HG02623 (cell line): ENCODE measurements around the gene ZNF689.

Experiments
- ATAC-seq: cut with Tn5 transposase; IDR thresholded peaks from one replicate; pipeline ENCODE4 v1.9.1; 2021; ENCODE audit warnings: moderate library complexity; ENCODE audit not compliant: unreplicated experiment

ZNF689 gene

DNA sequence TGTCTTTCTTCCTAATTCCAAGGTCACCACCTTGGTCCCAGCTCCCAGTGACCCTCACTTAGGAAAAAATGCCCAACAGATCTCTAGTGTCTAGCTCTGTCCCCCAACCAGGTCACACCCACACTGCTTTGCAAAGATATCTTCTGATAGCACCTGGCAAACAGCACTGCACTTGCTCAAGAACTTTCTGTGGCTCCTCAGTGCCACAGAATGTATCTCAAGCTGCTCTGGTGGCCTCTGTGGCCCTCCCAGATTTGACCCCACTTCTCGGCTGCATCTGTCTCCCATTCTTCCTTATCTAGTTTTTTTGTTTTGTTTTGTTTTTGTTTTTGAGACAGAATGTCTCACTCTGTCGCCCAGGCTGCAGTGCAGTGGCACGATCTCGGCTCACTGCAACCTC lies 43.7 kb downstream of the ZNF689 start:
- ATAC-seq = no peak

DNA sequence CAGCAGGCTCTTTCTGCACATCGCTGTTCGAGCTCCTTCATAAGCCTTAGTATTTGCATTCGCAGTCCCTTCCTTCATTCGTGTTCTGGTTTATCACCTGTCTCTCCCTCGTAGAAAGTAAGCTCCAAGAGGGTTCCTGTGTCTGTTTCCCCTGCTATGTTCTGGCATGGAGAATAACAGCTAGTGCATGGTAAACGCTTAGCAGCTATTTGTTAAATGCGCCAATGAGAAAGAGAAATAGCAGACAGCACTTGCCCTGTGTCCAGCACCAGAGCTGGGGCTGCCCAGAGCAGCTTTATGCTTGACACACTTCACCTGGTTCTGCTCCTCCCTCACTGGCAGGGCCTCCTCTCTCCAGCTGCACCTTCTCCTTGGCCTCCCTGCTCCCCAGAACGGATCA lies 44.2 kb downstream of the ZNF689 start:
- ATAC-seq = no peak

GRCh38 chr16:30565526-30565925 lies 44.7 kb downstream of the ZNF689 start:
- ATAC-seq = no peak

DNA sequence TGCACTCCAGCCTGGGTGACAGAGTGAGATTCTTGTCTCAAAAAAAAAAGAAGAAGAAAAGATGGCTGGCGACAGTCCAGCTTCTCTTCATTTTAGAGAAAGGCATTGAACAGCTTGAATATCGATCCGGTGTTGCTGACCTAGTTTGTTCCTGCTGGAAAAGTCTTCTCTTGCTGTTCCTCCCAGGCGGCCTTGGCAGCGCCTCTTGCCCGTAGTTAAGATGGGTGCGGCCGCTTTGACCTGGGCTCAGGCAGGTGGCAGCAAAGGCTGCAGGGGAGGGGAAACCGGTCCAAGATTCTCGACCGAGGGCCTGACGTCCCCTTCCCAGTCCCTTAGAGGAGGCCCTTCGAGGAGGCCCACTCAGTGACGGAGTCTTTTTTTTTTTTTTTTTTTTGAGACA lies 48.2 kb downstream of the ZNF689 start:
- no peak for ATAC-seq

DNA sequence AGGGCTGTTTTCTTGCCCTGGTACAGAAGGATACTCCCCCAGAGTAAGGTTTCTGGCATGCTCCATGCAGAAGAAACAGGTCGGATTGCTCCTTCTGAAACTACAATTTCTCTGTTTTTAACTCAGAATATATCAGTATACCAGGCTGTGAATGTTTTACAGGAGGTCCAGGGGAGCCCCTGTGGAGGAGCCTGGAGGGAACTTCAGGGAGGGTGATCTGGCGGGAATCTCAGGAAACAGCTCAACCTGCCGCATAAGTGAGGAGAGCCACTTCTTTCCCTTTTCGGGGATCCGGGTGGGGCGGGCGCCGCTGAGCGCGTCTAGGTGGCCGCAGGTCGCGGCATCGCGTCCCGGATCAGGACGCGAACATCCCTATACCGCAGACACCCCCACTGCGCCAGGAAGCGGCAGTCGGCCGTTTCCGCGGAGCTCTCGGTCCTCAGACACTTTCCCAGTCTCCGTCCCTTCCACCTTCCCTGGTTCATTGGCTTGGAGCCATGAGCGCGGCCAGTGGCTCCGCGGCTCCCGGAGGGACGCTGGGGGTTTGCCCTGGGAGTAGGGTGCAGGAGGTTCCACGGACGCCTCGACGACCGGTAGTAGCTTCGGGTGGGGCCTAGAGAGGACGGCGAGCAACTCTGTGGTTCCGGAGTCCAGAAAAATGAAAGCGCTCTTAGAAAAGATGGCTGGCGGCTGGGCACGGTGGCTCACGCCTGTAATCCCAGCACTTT lies 48.9 kb downstream of the ZNF689 start:
- ATAC-seq = no peak

- no peak for ATAC-seq
Measured at GRCh38 chr16:30559690-30560089, 50.5 kb downstream of the ZNF689 start.

DNA sequence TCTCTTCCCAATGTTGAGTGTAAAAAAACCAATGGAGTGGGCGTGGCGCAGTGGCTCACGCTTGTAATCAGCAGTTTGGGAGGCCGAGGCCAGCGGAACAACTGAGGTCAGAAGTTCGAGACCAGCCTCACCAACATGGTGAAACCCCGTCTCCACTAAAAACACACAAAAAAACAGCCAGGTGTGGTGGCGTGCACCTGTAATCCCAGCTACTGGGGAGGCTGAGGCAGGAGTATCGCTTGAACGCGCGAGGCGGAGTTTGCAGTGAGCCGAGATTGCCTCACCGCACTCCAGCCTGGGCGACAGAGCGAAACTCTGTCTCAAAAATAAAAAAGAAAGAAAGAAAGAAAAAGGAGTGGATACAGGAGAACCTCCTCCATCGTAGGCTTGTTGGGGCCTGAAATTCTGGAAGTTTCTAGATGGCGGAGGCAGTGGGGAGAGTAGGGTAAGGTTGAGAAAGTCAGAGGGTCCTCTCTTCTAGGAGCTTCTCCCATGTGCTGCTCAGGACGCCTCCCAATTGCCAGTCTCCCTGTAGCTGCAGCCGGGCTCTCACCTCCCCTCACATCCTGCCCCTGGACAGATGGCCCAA lies 51.3 kb downstream of the ZNF689 start:
- ATAC-seq = no peak

- ATAC-seq = peak; percentile 79
Measured at GRCh38 chr16:30557957-30558788, 52.0 kb downstream of the ZNF689 start, which contains the start of gene ZNF764. TSS of gene ZNF764 (minus strand) at chr16:30558374. CDS start at chr16:30558182, 192 bp downstream.

GRCh38 chr16:30557707-30557956 lies 52.6 kb downstream of the ZNF689 start:
- no peak for ATAC-seq

DNA sequence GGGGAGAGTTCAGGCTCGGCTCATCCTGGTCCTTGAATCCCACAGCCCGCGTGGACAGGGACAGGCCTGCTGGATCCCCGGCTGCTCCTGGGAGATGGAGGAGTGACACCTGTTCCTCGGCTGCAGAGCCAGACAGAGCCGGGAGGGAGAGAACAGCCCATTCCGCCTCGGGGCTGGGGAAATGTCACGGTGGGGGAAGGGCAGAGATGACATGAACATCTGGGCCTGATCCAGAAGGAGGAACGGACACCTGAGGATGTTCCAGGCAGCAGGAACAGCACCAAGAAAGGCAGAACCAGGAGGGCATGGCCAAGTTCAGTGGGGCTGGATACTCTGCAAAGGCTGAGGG lies 54.1 kb downstream of the ZNF689 start:
- ATAC-seq = no peak

DNA sequence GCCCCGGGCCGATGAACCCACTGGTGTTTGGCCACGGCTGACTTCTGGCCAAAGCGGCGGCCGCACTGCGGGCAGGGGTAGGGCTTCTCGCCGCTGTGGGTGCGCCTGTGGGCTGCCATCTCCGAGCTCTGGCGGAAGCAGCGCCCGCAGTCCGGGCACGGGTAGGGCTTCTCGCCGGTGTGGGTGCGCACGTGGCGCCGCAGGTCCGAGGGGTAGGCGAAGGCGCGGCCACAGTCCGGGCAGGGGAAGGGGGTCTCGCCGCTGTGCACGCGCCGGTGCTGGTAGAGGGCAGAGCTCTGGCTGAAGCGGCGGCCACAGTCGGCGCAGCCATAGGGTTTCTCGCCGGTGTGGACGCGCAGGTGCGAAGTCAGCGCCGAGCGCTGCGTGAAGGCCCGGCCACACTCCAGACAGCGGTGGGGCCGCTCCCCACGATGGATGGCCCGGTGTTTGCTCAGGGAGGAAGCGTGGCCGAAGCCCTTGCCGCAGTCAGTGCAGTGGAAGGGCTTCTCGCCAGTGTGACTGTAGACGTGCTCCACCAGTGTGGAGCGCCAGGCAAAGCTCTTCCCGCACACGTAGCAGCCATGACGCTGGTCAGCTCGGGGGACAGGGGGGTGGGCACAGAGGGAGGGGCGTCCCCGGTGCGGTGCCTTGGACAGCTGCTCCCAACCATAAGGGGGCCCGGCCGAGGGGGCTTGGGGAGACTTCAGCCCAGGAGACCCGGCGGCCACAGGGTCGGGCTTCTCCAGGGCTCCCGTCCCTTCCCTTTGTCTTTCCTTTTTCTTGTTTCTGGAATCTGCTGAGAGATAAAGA lies 54.7 kb downstream of the ZNF689 start:
- ATAC-seq = no peak

- ATAC-seq = no peak
Measured at GRCh38 chr16:30554557-30555314, 55.5 kb downstream of the ZNF689 start.

- no peak for ATAC-seq
Measured at GRCh38 chr16:30553393-30553899, 56.7 kb downstream of the ZNF689 start.

DNA sequence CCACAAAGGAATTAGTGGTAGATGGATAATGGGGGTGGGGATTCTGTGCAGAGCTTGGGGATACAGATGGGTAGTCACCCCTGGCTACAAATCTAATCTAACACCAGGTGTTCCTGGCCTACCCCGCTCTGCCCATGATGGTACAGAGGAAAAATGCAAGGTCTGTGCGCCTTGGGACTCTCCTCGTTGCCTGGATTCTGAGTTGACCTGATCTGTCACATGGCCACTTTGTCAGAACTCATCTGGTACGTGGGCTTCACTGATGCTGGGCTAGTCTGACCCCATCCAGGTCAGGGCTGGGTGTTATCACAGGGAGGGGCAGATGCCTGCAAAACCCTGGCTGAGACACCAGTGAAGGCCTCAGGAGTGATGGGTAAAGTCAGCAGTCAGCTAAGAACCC lies 57.2 kb downstream of the ZNF689 start:
- no peak for ATAC-seq
